Neural cell (in vitro differentiated cells): ENCODE measurements around the gene CD2. TPM values are rescaled to one million over a fixed set of nuclear protein-coding genes. Genes with fewer than 3 reads are reported as not detected.

Experiments
- H2AFZ ChIP-seq: fragments of 200-600, 300-800 bp; sonication (generic), shearing (Covaris generic); 2 replicates; pipeline ENCODE4 v1.6.0; 2014; ENCODE audit warnings: low read depth, mild to moderate bottlenecking, antibody characterized with exemption, low read length, moderate library complexity
- H3F3A ChIP-seq: fragments of 200-600 bp; shearing (Covaris generic); 2 replicates; pipeline ENCODE4 v1.6.1; 2016; ENCODE audit warnings: mild to moderate bottlenecking, moderate library complexity, mixed read lengths, antibody characterized with exemption, low read length; ENCODE audit not compliant: insufficient read depth, poor library complexity, severe bottlenecking
- H3K27ac ChIP-seq: fragments of 200-600, 300-800 bp; sonication (generic), shearing (Covaris generic); 2 replicates; pipeline ENCODE4 v1.5.1; 2014; ENCODE audit warnings: mild to moderate bottlenecking, low read length, moderate library complexity
- H3K27me3 ChIP-seq: fragments of 300-800, 200-600 bp; sonication (generic), shearing (Covaris generic); 2 replicates; pipeline ENCODE4 v1.6.0; 2014; ENCODE audit warnings: mild to moderate bottlenecking, low read depth, low read length, moderate library complexity; ENCODE audit not compliant: insufficient read depth
- H3K36me3 ChIP-seq: fragments of 300-800, 200-600 bp; sonication (generic), shearing (Covaris generic); 2 replicates; pipeline ENCODE4 v1.5.1; 2014; ENCODE audit warnings: mild to moderate bottlenecking, antibody characterized with exemption, low read length, moderate library complexity; ENCODE audit not compliant: insufficient read depth
- H3K4me2 ChIP-seq: fragments of 300-800, 200-600 bp; sonication (generic), shearing (Covaris generic); 2 replicates; pipeline ENCODE4 v1.6.0; 2014; ENCODE audit warnings: mild to moderate bottlenecking, low read length
- H3K4me3 ChIP-seq: fragments of 300-800, 200-600 bp; sonication (generic), shearing (Covaris generic); 2 replicates; pipeline ENCODE4 v1.5.1; 2014; ENCODE audit warnings: mild to moderate bottlenecking, low read length, moderate library complexity
- H3K79me2 ChIP-seq: fragments of 200-600 bp; shearing (Covaris generic); replicated peaks from 2 replicates; pipeline ENCODE4 v1.6.0; 2014; ENCODE audit warnings: mild to moderate bottlenecking, low read length, moderate library complexity; ENCODE audit not compliant: insufficient read depth
- H3K9ac ChIP-seq: fragments of 300-800, 200-600 bp; sonication (generic), shearing (Covaris generic); 2 replicates; pipeline ENCODE4 v1.6.1; 2016; ENCODE audit warnings: mild to moderate bottlenecking, low read length, mixed read lengths
- H3K9me2 ChIP-seq: fragments of 200-600 bp; shearing (Covaris generic); 2 replicates; pipeline ENCODE4 v1.6.1; 2016; ENCODE audit warnings: mild to moderate bottlenecking, low read length, mixed read lengths; ENCODE audit not compliant: insufficient read depth
- H3K9me3 ChIP-seq: fragments of 200-600, 300-800 bp; sonication (generic), shearing (Covaris generic); 2 replicates; pipeline ENCODE4 v1.6.1; 2016; ENCODE audit warnings: mild to moderate bottlenecking, mixed run types, low read length, moderate library complexity, mixed read lengths
- H4K20me1 ChIP-seq: fragments of 200-600 bp; shearing (Covaris generic); 2 replicates; pipeline ENCODE4 v1.6.1; 2016; ENCODE audit warnings: mild to moderate bottlenecking, mixed run types; ENCODE audit not compliant: insufficient read depth
- EP300 ChIP-seq: fragments of 450-650 bp; conservative IDR thresholded peaks from 2 replicates; pipeline ENCODE4 v1.6.1; 2014; ENCODE audit warnings: antibody characterized with exemption, mild to moderate bottlenecking, moderate library complexity; ENCODE audit not compliant: poor library complexity, severe bottlenecking
- EZH2 ChIP-seq: fragments of 200-600, 300-800 bp; shearing (Covaris generic), sonication (generic); IDR thresholded peaks from 2 replicates; pipeline ENCODE4 v1.6.1; 2014; ENCODE audit warnings: antibody characterized with exemption, low read length, borderline replicate concordance, mild to moderate bottlenecking; ENCODE audit not compliant: insufficient read depth, poor library complexity, severe bottlenecking
- MXI1 ChIP-seq: fragments of 450-650 bp; conservative IDR thresholded peaks from 2 replicates; pipeline ENCODE4 v1.6.1; 2014; ENCODE audit warnings: antibody characterized with exemption, mild to moderate bottlenecking; ENCODE audit not compliant: poor library complexity, severe bottlenecking
- POLR2AphosphoS5 ChIP-seq: IDR thresholded peaks from 2 replicates; pipeline ENCODE4 v1.6.1; 2012
- RAD21 ChIP-seq: fragments of 450-650 bp; conservative IDR thresholded peaks from 2 replicates; pipeline ENCODE4 v1.6.1; 2014; ENCODE audit warnings: antibody characterized with exemption, mild to moderate bottlenecking, moderate library complexity
- SMC3 ChIP-seq: fragments of 450-650 bp; conservative IDR thresholded peaks from 2 replicates; pipeline ENCODE4 v1.6.1; 2014; ENCODE audit warnings: antibody characterized with exemption, mild to moderate bottlenecking, moderate library complexity; ENCODE audit not compliant: poor library complexity
- TAF1 ChIP-seq: IDR thresholded peaks from 2 replicates; pipeline ENCODE4 v1.6.1; 2012; ENCODE audit warnings: low read depth
- polyA plus RNA-seq: library from polyadenylated mRNA; depleted of rRNA; stranded (reverse); fragments of >200 nt; gene quantifications from 2 replicates; pipeline ENCODE4 v1.2.3, GENCODE V29; 2014
- TF ChIP-seq, protein P1 (sequence below): IDR thresholded peaks from 2 replicates; pipeline ENCODE4 v1.6.1; 2012; ENCODE audit warnings: borderline replicate concordance
- TF ChIP-seq, protein P2 (sequence below): fragments of 450-650 bp; IDR thresholded peaks from 2 replicates; pipeline ENCODE4 v1.5.1; 2014; ENCODE audit warnings: antibody characterized with exemption, mild to moderate bottlenecking, moderate library complexity; ENCODE audit not compliant: poor library complexity, severe bottlenecking

CD2 gene
- polyA plus RNA-seq, 1 donor from 2014 or later: not detected

DNA sequence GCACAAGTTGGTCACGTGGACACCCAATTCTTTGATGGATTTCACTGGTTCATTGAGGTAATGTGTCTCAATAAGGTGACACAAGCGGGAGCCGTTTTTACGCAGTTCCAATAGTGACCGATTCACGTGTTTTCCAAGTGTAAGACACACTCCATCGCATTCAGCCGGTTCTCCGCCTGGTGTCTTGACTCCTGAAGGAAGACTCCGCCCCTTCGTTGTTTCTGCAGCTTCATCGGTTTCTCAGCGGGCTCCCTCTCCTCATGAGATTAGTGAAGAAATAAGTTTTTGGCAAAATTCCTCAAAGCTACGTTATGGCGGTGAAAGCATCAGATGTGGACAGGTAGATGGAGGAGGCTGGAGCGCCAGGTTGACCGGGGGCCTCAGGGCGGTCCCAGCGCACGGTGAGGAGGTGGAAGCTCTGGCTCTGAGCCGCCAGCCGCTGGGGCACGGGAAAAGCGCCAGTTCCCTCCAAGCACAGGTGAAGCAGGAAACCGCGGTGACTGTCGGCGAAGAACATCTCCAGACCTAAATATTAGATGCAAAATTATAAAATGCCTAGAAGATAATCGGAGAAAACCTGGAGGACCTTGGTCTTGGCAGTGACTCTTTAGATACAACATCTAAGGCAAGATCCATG, 21.0 kb downstream of the CD2 start:
- H3K9me3 ChIP-seq: no peaks in the 10 kb centered on the region
- H3K36me3 ChIP-seq: no peaks in the 10 kb centered on the region
- H2AFZ ChIP-seq: no peak overlapping the region
- H3K4me2 ChIP-seq: no peak overlapping the region
- no peaks in the 10 kb centered on the region for H3K27me3 ChIP-seq
- no peaks in the 10 kb centered on the region for H3K9me2 ChIP-seq
- no peaks in the 10 kb centered on the region for H3K79me2 ChIP-seq
- TF ChIP-seq EP300 (no peak), EZH2 (no peak), POLR2AphosphoS5 (no peak), TAF1 (no peak), MXI1 (no peak), RAD21 (no peak)
- TF ChIP-seq, protein P1, sequence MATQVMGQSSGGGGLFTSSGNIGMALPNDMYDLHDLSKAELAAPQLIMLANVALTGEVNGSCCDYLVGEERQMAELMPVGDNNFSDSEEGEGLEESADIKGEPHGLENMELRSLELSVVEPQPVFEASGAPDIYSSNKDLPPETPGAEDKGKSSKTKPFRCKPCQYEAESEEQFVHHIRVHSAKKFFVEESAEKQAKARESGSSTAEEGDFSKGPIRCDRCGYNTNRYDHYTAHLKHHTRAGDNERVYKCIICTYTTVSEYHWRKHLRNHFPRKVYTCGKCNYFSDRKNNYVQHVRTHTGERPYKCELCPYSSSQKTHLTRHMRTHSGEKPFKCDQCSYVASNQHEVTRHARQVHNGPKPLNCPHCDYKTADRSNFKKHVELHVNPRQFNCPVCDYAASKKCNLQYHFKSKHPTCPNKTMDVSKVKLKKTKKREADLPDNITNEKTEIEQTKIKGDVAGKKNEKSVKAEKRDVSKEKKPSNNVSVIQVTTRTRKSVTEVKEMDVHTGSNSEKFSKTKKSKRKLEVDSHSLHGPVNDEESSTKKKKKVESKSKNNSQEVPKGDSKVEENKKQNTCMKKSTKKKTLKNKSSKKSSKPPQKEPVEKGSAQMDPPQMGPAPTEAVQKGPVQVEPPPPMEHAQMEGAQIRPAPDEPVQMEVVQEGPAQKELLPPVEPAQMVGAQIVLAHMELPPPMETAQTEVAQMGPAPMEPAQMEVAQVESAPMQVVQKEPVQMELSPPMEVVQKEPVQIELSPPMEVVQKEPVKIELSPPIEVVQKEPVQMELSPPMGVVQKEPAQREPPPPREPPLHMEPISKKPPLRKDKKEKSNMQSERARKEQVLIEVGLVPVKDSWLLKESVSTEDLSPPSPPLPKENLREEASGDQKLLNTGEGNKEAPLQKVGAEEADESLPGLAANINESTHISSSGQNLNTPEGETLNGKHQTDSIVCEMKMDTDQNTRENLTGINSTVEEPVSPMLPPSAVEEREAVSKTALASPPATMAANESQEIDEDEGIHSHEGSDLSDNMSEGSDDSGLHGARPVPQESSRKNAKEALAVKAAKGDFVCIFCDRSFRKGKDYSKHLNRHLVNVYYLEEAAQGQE: no peak
- TF ChIP-seq, protein P2, sequence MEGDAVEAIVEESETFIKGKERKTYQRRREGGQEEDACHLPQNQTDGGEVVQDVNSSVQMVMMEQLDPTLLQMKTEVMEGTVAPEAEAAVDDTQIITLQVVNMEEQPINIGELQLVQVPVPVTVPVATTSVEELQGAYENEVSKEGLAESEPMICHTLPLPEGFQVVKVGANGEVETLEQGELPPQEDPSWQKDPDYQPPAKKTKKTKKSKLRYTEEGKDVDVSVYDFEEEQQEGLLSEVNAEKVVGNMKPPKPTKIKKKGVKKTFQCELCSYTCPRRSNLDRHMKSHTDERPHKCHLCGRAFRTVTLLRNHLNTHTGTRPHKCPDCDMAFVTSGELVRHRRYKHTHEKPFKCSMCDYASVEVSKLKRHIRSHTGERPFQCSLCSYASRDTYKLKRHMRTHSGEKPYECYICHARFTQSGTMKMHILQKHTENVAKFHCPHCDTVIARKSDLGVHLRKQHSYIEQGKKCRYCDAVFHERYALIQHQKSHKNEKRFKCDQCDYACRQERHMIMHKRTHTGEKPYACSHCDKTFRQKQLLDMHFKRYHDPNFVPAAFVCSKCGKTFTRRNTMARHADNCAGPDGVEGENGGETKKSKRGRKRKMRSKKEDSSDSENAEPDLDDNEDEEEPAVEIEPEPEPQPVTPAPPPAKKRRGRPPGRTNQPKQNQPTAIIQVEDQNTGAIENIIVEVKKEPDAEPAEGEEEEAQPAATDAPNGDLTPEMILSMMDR: no peak
- H3F3A ChIP-seq: no peaks in the 10 kb centered on the region
- no peak overlapping the region for H3K4me3 ChIP-seq
- H3K9ac ChIP-seq: no peak overlapping the region
- H4K20me1 ChIP-seq: no peaks in the 10 kb centered on the region
- H3K27ac ChIP-seq: no peak overlapping the region

- Histone ChIP-seq H3K9me3 (no peaks in the 10 kb centered on the region), H3K79me2 (no peaks in the 10 kb centered on the region), H3K4me2 (no peak overlapping the region), H3K9ac (no peak overlapping the region), H3K9me2 (no peaks in the 10 kb centered on the region), H3K4me3 (no peak overlapping the region), H4K20me1 (no peaks in the 10 kb centered on the region), H2AFZ (no peak overlapping the region), H3K36me3 (no peaks in the 10 kb centered on the region), H3F3A (no peaks in the 10 kb centered on the region), H3K27ac (no peak overlapping the region), H3K27me3 (no peaks in the 10 kb centered on the region)
- TF ChIP-seq RAD21: no peak
- no peak for TF ChIP-seq MXI1
- TF ChIP-seq, protein P1: no peak
- TF ChIP-seq TAF1: no peak
- TF ChIP-seq, protein P2: no peak
- TF ChIP-seq EP300: no peak
- no peak for TF ChIP-seq EZH2
- TF ChIP-seq POLR2AphosphoS5: no peak
- TF ChIP-seq SMC3: no peak
These were observed 23.9 kb downstream of the CD2 start for GRCh38 chr1:116777831-116778830.
